Measurements from ENCODE around the gene CYP4F8. TPM values are rescaled to one million over a fixed set of nuclear protein-coding genes. Genes with fewer than 3 reads are reported as not detected.

CYP4F8 gene
- total and polyA plus RNA-seq, 9 of the 15 experiments (the other 6 are each of a cell fraction or from before 2014, with no cell fraction given) = not detected

- Histone ChIP-seq H3K79me2 (ENCODE audit: control insufficient read depth, insufficient read depth, low read length) (no peaks in the 10 kb centered on the region), H3K9me1 (ENCODE audit: control insufficient read depth, insufficient read depth, low read length) (peaks cover 3% of the 10 kb centered on the region), H4K20me1 (replicated peaks; ENCODE audit: control insufficient read depth, insufficient read depth, low read length) (no peaks in the 10 kb centered on the region; the same call in 1 of the 2 replicates), H3K27ac (ENCODE audit: extremely low read depth, low read depth, low read length) (no peak overlapping the region), H3K4me3 (no peak overlapping the region), H3K4me2 (ENCODE audit: insufficient read depth, low read length) (no peak overlapping the region), H3K9ac (ENCODE audit: insufficient read depth in 1 of 2, low read depth in 2 of 2, low read length in 2 of 2) (no peak overlapping the region), H3K36me3 (ENCODE audit: control insufficient read depth, insufficient read depth, low read length) (no peaks in the 10 kb centered on the region), H2AFZ (ENCODE audit: low read depth, low read length) (no peak overlapping the region), H3K9me3 (replicated peaks; ENCODE audit: control insufficient read depth, insufficient read depth, low read depth, low read length) (no peaks in the 10 kb centered on the region), H3K27me3 (ENCODE audit: control insufficient read depth in 2 of 2, insufficient read depth in 2 of 2, low read length in 2 of 2) (peaks cover 0 to 5% of the 10 kb centered on the region in 2 experiments; a peak in 1 of 5 replicates), H3K4me1 (replicated peaks in 1 of 2; ENCODE audit: control insufficient read depth in 2 of 2, insufficient read depth in 2 of 2, low read length in 2 of 2) (peaks cover 6 to 20% of the 10 kb centered on the region in 2 experiments; a peak in 4 of 5 replicates)
- FAIRE-seq (no peak), ATAC-seq (no peak), DNase-seq (ENCODE audit: extremely low read depth in 1 of 4, low spot score in 3 of 4) (no peak)
- intact Hi-C loops (cut with micrococcal nuclease) (loop anchor here (10.0 kb wide), 1 partner anchor 225 kb away; no protein-coding TSS in a partner anchor), in situ Hi-C loops (cut with MboI) (loop anchor here (10.0 kb wide), 1 partner anchor 235 kb away; no protein-coding TSS in a partner anchor)
- BruUV-seq (replicated peaks) = no TSS peak
- POLR2A ChIA-PET = no interaction called here
- CTCF ChIA-PET (ENCODE audit: low intra/inter-chr PET ratio) = no interaction called here
- TF ChIP-seq HBP1 (CRISPR knock-in tag; IDR thresholded peaks at IDR 0.05) = no peak
- TF ChIP-seq SMAD3 (CRISPR knock-in tag; conservative IDR thresholded peaks at IDR 0.05) = no peak
- TF ChIP-seq CREB3L1 (IDR thresholded peaks at IDR 0.05; ENCODE audit: borderline replicate concordance, low read depth) = no peak
- TF ChIP-seq SMARCC2 (IDR thresholded peaks at IDR 0.05; ENCODE audit: low read depth) = no peak
- no peak for TF ChIP-seq CLOCK (CRISPR knock-in tag; IDR thresholded peaks at IDR 0.05; ENCODE audit: borderline replicate concordance)
- TF ChIP-seq GATA2 (CRISPR knock-in tag; IDR thresholded peaks at IDR 0.05) = no peak
- TF ChIP-seq ZNF449 (CRISPR knock-in tag; IDR thresholded peaks at IDR 0.05) = no peak
- TF ChIP-seq CCAR2 (IDR thresholded peaks at IDR 0.05; ENCODE audit: low read depth, low read length) = no peak
- TF ChIP-seq RB1 (IDR thresholded peaks at IDR 0.05; ENCODE audit: low read depth) = no peak
- TF ChIP-seq ZNF280B (CRISPR knock-in tag; IDR thresholded peaks at IDR 0.05) = no peak
- TF ChIP-seq ELK3 (CRISPR knock-in tag; IDR thresholded peaks at IDR 0.05) = no peak
- no peak for TF ChIP-seq FOS (IDR thresholded peaks at IDR 0.05; ENCODE audit: extremely low read depth, insufficient read length)
- no peak for TF ChIP-seq ZNF197 (CRISPR knock-in tag; IDR thresholded peaks at IDR 0.05; ENCODE audit: low read depth)
These were observed 24.6 kb downstream of the CYP4F8 start for GRCh38 chr19:15639596-15639995.
